Natural killer cell (primary cell): ENCODE data around the gene CCNC. TPM values are rescaled to one million over a fixed set of nuclear protein-coding genes. Genes with fewer than 3 reads are reported as not detected.

Experiments
- ATAC-seq, 3 donors: fragments of 150-1000 bp in 2 of 3; fragments of 200-7000 bp in 1 of 3; cut with Tn5 transposase; 1 replicate in 1 of 3; 2 replicates in 2 of 3; pipeline ENCODE4 v1.10.0; 2021; ENCODE audit warnings: mild to moderate bottlenecking in 2 of 3, moderate library complexity in 2 of 3
- DNase-seq, 2 donors: peaks; one replicate each; pipeline versions ENCODE4 v3.0.0 to v3.0.0-alpha.2; 2013 to 2021; ENCODE audit warnings: mixed read lengths in 1 of 2
- H3K27ac ChIP-seq: one replicate; pipeline ENCODE4 v1.5.1; 2013; ENCODE audit warnings: mild to moderate bottlenecking, low read length
- H3K27me3 ChIP-seq: one replicate; pipeline ENCODE4 v1.6.1; 2013; ENCODE audit warnings: low read length; ENCODE audit not compliant: control insufficient read depth, insufficient read depth
- H3K36me3 ChIP-seq: one replicate; pipeline ENCODE4 v1.6.1; 2013; ENCODE audit warnings: low read length; ENCODE audit not compliant: control insufficient read depth, insufficient read depth
- H3K4me1 ChIP-seq: one replicate; pipeline ENCODE4 v1.6.1; 2013; ENCODE audit warnings: low read length; ENCODE audit not compliant: control insufficient read depth, insufficient read depth
- H3K4me3 ChIP-seq: one replicate; pipeline ENCODE4 v1.5.1; 2013; ENCODE audit warnings: low read length
- H3K9me3 ChIP-seq: one replicate; pipeline ENCODE4 v1.6.1; 2013; ENCODE audit warnings: low read length; ENCODE audit not compliant: control insufficient read depth, insufficient read depth
- H3K27ac Mint-ChIP-seq, 2 donors: one replicate each; pipeline ENCODE4 v1.8.0; 2022; ENCODE audit warnings: mild to moderate bottlenecking in 2 of 2, mixed read lengths in 2 of 2, moderate library complexity in 1 of 2
- H3K27me3 Mint-ChIP-seq, 2 donors: one replicate each; pipeline ENCODE4 v1.8.0; 2022; ENCODE audit warnings: low read depth in 2 of 2, mixed read lengths in 2 of 2
- H3K36me3 Mint-ChIP-seq: one replicate; pipeline ENCODE4 v1.8.0; 2022; ENCODE audit warnings: mixed read lengths
- H3K4me1 Mint-ChIP-seq, 2 donors: one replicate each; pipeline ENCODE4 v1.8.0; 2022; ENCODE audit warnings: mixed read lengths in 2 of 2
- H3K4me3 Mint-ChIP-seq: one replicate; pipeline ENCODE4 v1.8.0; 2022; ENCODE audit warnings: mild to moderate bottlenecking, moderate library complexity, mixed read lengths
- H3K9me3 Mint-ChIP-seq, 2 donors: one replicate each; pipeline ENCODE4 v1.8.0; 2022; ENCODE audit warnings: mixed read lengths in 2 of 2
- CTCF ChIP-seq: fragments of 200-600 bp; IDR thresholded peaks from one replicate; pipeline ENCODE4 v1.8.0; 2022; ENCODE audit warnings: antibody characterized with exemption
- WGBS: methylation state at CpG from one replicate; pipeline ENCODE4 v1.1.7; 2013; ENCODE audit warnings: missing lambda C conversion rate; ENCODE audit not compliant: insufficient coverage; 5-methylcytosine and 5-hydroxymethylcytosine counted together
- intact Hi-C: fragments of 100-400 bp; cut with micrococcal nuclease; formaldehyde crosslinking; loops from one replicate; pipeline ENCODE4 v1.14.2; 2022
- total RNA-seq, 4 donors: library from RNA; stranded (reverse); fragments of 120-200 nt in 1 of 4; gene quantifications; one replicate each; pipeline versions ENCODE4 v1.2.3 to v1.2.4, GENCODE V29; 2013 to 2022

Gene CCNC
- total RNA-seq, 3 donors from 2014 or later (not counting 1 experiment from before 2014, with no cell fraction given) = 46.9 to 58.3 (median 52.5) TPM

DNA sequence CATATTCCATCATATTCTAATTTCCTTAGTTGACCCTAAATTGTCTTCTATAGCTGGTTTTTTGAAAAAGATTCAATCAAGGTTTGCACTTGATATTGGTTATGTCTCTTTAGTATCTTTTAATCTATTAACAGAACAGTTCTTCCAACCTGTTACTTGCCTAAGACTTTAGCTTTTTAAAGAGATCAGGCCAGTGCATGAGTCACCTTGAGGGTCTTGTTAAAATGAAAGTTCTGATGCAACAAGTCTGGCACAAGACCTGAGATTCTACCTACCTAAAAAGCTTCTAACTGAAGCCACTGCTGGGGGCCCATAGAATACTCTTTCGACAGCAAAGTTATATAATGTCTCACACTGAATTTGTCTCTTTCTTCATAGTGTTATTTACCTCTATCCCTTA is 56.4 kb downstream of the CCNC start:
- H3K4me1 ChIP-seq = peaks cover 3% of the 10 kb centered on the region
- H3K4me3 ChIP-seq = no peak overlapping the region
- H3K9me3 ChIP-seq = no peaks in the 10 kb centered on the region
- no peak for ATAC-seq
- H3K4me3 Mint-ChIP-seq = no peak overlapping the region
- no peaks in the 10 kb centered on the region for H3K9me3 Mint-ChIP-seq
- H3K36me3 ChIP-seq = no peaks in the 10 kb centered on the region
- H3K4me1 Mint-ChIP-seq = peaks cover 16 to 22% of the 10 kb centered on the region in 2 donors
- no peak overlapping the region for H3K27ac Mint-ChIP-seq
- no peak for TF ChIP-seq CTCF
- no peaks in the 10 kb centered on the region for H3K27me3 Mint-ChIP-seq
- H3K27ac ChIP-seq = no peak overlapping the region
- no peaks in the 10 kb centered on the region for H3K27me3 ChIP-seq
- 100% methylated on average over 1 of the region's 1 CpG for WGBS
- intact Hi-C loops = no loop called here
- no peaks in the 10 kb centered on the region for H3K36me3 Mint-ChIP-seq
- DNase-seq = no peak

DNA sequence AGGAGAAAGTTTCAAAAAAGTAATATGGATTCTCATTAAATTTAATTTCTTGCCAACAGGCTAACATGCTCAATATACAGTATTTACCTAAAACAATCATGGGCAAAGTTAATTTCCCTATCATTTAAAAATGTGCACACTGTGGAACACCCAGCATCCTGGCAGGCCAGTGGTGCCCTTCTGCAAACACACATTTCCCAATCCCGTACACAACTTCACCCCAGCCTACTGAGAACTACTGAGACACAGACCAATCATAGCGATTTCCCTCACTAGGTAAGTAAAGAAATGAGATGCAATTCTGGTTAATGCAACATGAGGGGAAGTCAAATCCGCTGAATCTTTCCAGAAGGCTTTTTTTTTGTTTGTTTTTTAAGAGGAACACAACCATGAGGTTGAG is 60.8 kb downstream of the CCNC start:
- H3K27ac Mint-ChIP-seq = no peak overlapping the region
- 95% methylated on average over 3 of the region's 3 CpGs for WGBS
- no peaks in the 10 kb centered on the region for H3K9me3 ChIP-seq
- TF ChIP-seq CTCF = no peak
- no peak overlapping the region for H3K27ac ChIP-seq
- DNase-seq (no peak), ATAC-seq (no peak)
- no peaks in the 10 kb centered on the region for H3K27me3 Mint-ChIP-seq
- H3K36me3 ChIP-seq = peaks cover 7% of the 10 kb centered on the region
- no peaks in the 10 kb centered on the region for H3K4me1 ChIP-seq
- intact Hi-C loops = no loop called here
- H3K4me3 ChIP-seq = no peak overlapping the region
- no peaks in the 10 kb centered on the region for H3K4me1 Mint-ChIP-seq
- no peaks in the 10 kb centered on the region for H3K9me3 Mint-ChIP-seq
- H3K36me3 Mint-ChIP-seq = no peaks in the 10 kb centered on the region
- no peaks in the 10 kb centered on the region for H3K27me3 ChIP-seq
- no peak overlapping the region for H3K4me3 Mint-ChIP-seq

GRCh38 chr6:99501762-99502161 is 66.7 kb downstream of the CCNC start:
- no peak for DNase-seq
- ATAC-seq = no peak
- no peak overlapping the region for H3K4me3 ChIP-seq
- Mint-ChIP-seq H3K4me3 (no peak overlapping the region), H3K9me3 (no peaks in the 10 kb centered on the region), H3K27me3 (no peaks in the 10 kb centered on the region), H3K36me3 (peaks cover 6% of the 10 kb centered on the region), H3K4me1 (no peaks in the 10 kb centered on the region), H3K27ac (no peak overlapping the region)
- intact Hi-C loops = no loop called here
- H3K27ac ChIP-seq = no peak overlapping the region
- H3K36me3 ChIP-seq = peaks cover 15% of the 10 kb centered on the region
- WGBS = 96% methylated on average over 2 of the region's 2 CpGs
- no peak for TF ChIP-seq CTCF
- no peaks in the 10 kb centered on the region for H3K9me3 ChIP-seq
- H3K27me3 ChIP-seq = no peaks in the 10 kb centered on the region
- H3K4me1 ChIP-seq = no peaks in the 10 kb centered on the region

DNA sequence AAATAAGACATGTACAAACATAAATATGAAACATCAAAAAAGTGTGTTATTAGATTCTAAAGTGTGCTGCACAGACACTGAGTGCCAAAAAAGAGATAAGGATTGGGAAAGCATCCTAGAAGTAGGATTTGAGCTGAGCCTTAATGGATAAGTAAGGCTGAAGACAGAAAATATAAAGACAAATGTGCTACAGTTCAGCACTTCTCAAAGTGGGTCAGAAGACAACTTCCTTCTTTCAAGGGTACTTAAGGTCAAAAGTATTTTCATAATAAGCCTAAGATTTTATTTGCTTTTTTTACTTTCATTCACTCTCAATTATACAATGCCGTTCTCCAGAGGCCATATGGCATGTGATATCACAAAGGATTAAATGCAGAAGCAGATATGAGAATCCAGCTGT is 70.0 kb downstream of the CCNC start:
- no peak overlapping the region for H3K27ac ChIP-seq
- H3K27me3 Mint-ChIP-seq = no peaks in the 10 kb centered on the region
- H3K27me3 ChIP-seq = no peaks in the 10 kb centered on the region
- ATAC-seq (no peak), DNase-seq (no peak)
- H3K4me1 ChIP-seq = no peaks in the 10 kb centered on the region
- no peak for TF ChIP-seq CTCF
- peaks cover 6% of the 10 kb centered on the region for H3K36me3 Mint-ChIP-seq
- no peaks in the 10 kb centered on the region for H3K9me3 Mint-ChIP-seq
- H3K4me1 Mint-ChIP-seq = no peaks in the 10 kb centered on the region
- 80% methylated on average over 1 of the region's 1 CpG for WGBS
- no peak overlapping the region for H3K27ac Mint-ChIP-seq
- H3K9me3 ChIP-seq = no peaks in the 10 kb centered on the region
- no peak overlapping the region for H3K4me3 ChIP-seq
- intact Hi-C loops = no loop called here
- H3K36me3 ChIP-seq = peaks cover 13% of the 10 kb centered on the region
- H3K4me3 Mint-ChIP-seq = no peak overlapping the region
